K562 (cell line): ENCODE measurements around the gene HSF5. TPM values are rescaled to one million over a fixed set of nuclear protein-coding genes. Genes with fewer than 3 reads are reported as not detected.
A peak's percentile ranks its signal among the peaks of the same experiment; 100 is the strongest.

Experiments used
- BCL6 ChIP-seq: fragments of 250-450 bp; sonication (Bioruptor Pico); IDR thresholded peaks from 2 replicates; pipeline ENCODE4 v1.4.0; 2020
- ERF ChIP-seq: fragments of 450-650 bp; formaldehyde crosslinking; IDR thresholded peaks from 2 replicates; pipeline ENCODE4 v1.4.0; 2020; ENCODE audit warnings: mild to moderate bottlenecking, mixed read lengths
- FOXJ2 ChIP-seq: fragments of 200-800 bp; sonication (Bioruptor generic); IDR thresholded peaks from 2 replicates; pipeline ENCODE4 v1.6.1; 2016; ENCODE audit warnings: missing genetic modification characterization, missing compliant biosample characterization
- GABPB1 ChIP-seq: sonication (generic); formaldehyde crosslinking; IDR thresholded peaks from 2 replicates; pipeline ENCODE4 v1.8.0; 2022; ENCODE audit warnings: mild to moderate bottlenecking, missing genetic modification reagents
- HLTF ChIP-seq: fragments of 450-650 bp; IDR thresholded peaks from 2 replicates; pipeline ENCODE4 v1.6.1; 2016
- HNRNPH1 ChIP-seq: fragments of 200-400 bp; formaldehyde crosslinking; optimal IDR thresholded peaks from 2 replicates; pipeline ENCODE3; 2017; ENCODE audit warnings: low read depth, mild to moderate bottlenecking, low read length, moderate library complexity
- MTF1 ChIP-seq: fragments of 250-450 bp; sonication (Bioruptor Pico); IDR thresholded peaks from 2 replicates; pipeline ENCODE4 v1.9.0; 2021; ENCODE audit warnings: moderate library complexity, mild to moderate bottlenecking, inconsistent platforms, borderline replicate concordance
- NRF1 ChIP-seq, 2 experiments: fragments of 450-650 bp; IDR thresholded peaks in 1 of 2; conservative IDR thresholded peaks in 1 of 2; 2 replicates each; pipeline ENCODE4 v1.6.1; 2014; ENCODE audit warnings: mild to moderate bottlenecking in 2 of 2
- PYGO2 ChIP-seq: fragments of 450-650 bp; IDR thresholded peaks from 2 replicates; pipeline ENCODE4 v1.6.1; 2016; ENCODE audit warnings: mild to moderate bottlenecking, missing genetic modification characterization, moderate library complexity, missing compliant biosample characterization
- RBM39 ChIP-seq: fragments of 200-400 bp; formaldehyde crosslinking; optimal IDR thresholded peaks from 2 replicates; pipeline ENCODE3; 2018; ENCODE audit warnings: low read depth, low read length
- SETDB1 ChIP-seq: IDR thresholded peaks from one replicate; pipeline ENCODE4 v1.6.1; 2012; ENCODE audit warnings: low read length, control low read depth, inconsistent platforms
- SIN3A ChIP-seq, 2 experiments: fragments of 150-350 bp in 1 of 2; IDR thresholded peaks; 2 replicates each; pipeline ENCODE4 v1.6.1; 2011 to 2016; ENCODE audit warnings: borderline replicate concordance in 2 of 2, low read depth in 2 of 2, low read length in 2 of 2, mild to moderate bottlenecking in 2 of 2, moderate library complexity in 2 of 2; ENCODE audit not compliant: control insufficient read depth in 1 of 2
- SMAD4 ChIP-seq: fragments of 250-450 bp; sonication (Bioruptor Pico); conservative IDR thresholded peaks from 2 replicates; pipeline ENCODE4 v1.8.0; 2021; ENCODE audit warnings: inconsistent platforms, mild to moderate bottlenecking, moderate library complexity
- SREBF2 ChIP-seq: sonication (generic); formaldehyde crosslinking; IDR thresholded peaks from 2 replicates; pipeline ENCODE4 v1.4.0; 2020; ENCODE audit warnings: mild to moderate bottlenecking, missing genetic modification reagents
- SRSF9 ChIP-seq: fragments of 200-400 bp; formaldehyde crosslinking; IDR thresholded peaks from 2 replicates; pipeline ENCODE4 v1.6.1; 2017; ENCODE audit warnings: low read depth, low read length, borderline replicate concordance
- ZBTB1 ChIP-seq: sonication (generic); formaldehyde crosslinking; IDR thresholded peaks from 2 replicates; pipeline ENCODE4 v1.8.1; 2023; ENCODE audit warnings: missing genetic modification reagents, low read depth, mild to moderate bottlenecking, borderline replicate concordance
- ZBTB8A ChIP-seq: fragments of 450-650 bp; IDR thresholded peaks from 2 replicates; pipeline ENCODE4 v1.6.1; 2018; ENCODE audit warnings: mild to moderate bottlenecking, moderate library complexity; ENCODE audit not compliant: partially characterized antibody
- ZC3H8 ChIP-seq: fragments of 450-650 bp; IDR thresholded peaks from 2 replicates; pipeline ENCODE4 v1.6.1; 2017
- ZNF143 ChIP-seq: sonication (generic); formaldehyde crosslinking; IDR thresholded peaks from 2 replicates; pipeline ENCODE4 v1.9.0; 2022; ENCODE audit warnings: mild to moderate bottlenecking, missing genetic modification reagents
- ZNF212 ChIP-seq: fragments of 450-650 bp; formaldehyde crosslinking; IDR thresholded peaks from 2 replicates; pipeline ENCODE4 v1.4.0; 2020; ENCODE audit warnings: mild to moderate bottlenecking
- ZZZ3 ChIP-seq: fragments of 450-650 bp; IDR thresholded peaks from 2 replicates; pipeline ENCODE4 v1.6.1; 2016; ENCODE audit warnings: antibody characterized with exemption, mild to moderate bottlenecking, moderate library complexity
- polyA plus RNA-seq, 8 experiments: library from polyadenylated mRNA; depleted of rRNA in 4 of 8; stranded (reverse) in 5 of 8; unstranded in 3 of 8; fragments of >200 nt; fragmentation: Nextera tagmentation in 2 of 8; fragmentation: Illumina TruSeq in 1 of 8; extraction: Ambion mirVana in 2 of 8; extraction: Trizol in 1 of 8; gene quantifications; 2 replicates each; pipeline versions ENCODE4 v1.2.1 to v1.2.3, GENCODE V29; 2011 to 2014; ENCODE audit warnings: inconsistent platforms in 1 of 8, missing spikeins in 1 of 8
- total RNA-seq, 7 experiments: library from RNA; depleted of rRNA in 6 of 7; stranded (reverse); fragments of >200 nt in 6 of 7; fragmentation: Illumina TruSeq in 2 of 7; extraction: Trizol in 2 of 7; gene quantifications; 2 replicates each; pipeline versions ENCODE4 v1.2.1 to v1.2.3, GENCODE V29; 2011 to 2021; ENCODE audit warnings: low replicate concordance in 1 of 7
- TF ChIP-seq, protein P1 (sequence below): fragments of 250-450 bp; sonication (Bioruptor Pico); IDR thresholded peaks from 2 replicates; pipeline ENCODE4 v1.8.0; 2021; ENCODE audit warnings: moderate library complexity, mild to moderate bottlenecking, inconsistent platforms
- TF ChIP-seq, protein P2 (sequence below): fragments of 450-650 bp; IDR thresholded peaks from 2 replicates; pipeline ENCODE4 v1.7.1; 2018; ENCODE audit warnings: mild to moderate bottlenecking, low read depth; ENCODE audit not compliant: partially characterized antibody
- TF ChIP-seq, protein P3 (sequence below), 2 experiments: fragments of 450-650 bp; conservative IDR thresholded peaks; 2 replicates each; pipeline ENCODE4 v1.6.1; 2017; ENCODE audit warnings: mild to moderate bottlenecking in 2 of 2, moderate library complexity in 2 of 2
- TF ChIP-seq, protein P4 (sequence below): fragments of 450-650 bp; IDR thresholded peaks from 2 replicates; pipeline ENCODE4 v1.6.1; 2016; ENCODE audit warnings: low read depth, mild to moderate bottlenecking, moderate library complexity

HSF5 gene
- total and polyA plus RNA-seq, 9 of the 15 experiments (the other 6 are each of a cell fraction or from before 2014, with no cell fraction given): 0.04 TPM; not detected in 8

DNA sequence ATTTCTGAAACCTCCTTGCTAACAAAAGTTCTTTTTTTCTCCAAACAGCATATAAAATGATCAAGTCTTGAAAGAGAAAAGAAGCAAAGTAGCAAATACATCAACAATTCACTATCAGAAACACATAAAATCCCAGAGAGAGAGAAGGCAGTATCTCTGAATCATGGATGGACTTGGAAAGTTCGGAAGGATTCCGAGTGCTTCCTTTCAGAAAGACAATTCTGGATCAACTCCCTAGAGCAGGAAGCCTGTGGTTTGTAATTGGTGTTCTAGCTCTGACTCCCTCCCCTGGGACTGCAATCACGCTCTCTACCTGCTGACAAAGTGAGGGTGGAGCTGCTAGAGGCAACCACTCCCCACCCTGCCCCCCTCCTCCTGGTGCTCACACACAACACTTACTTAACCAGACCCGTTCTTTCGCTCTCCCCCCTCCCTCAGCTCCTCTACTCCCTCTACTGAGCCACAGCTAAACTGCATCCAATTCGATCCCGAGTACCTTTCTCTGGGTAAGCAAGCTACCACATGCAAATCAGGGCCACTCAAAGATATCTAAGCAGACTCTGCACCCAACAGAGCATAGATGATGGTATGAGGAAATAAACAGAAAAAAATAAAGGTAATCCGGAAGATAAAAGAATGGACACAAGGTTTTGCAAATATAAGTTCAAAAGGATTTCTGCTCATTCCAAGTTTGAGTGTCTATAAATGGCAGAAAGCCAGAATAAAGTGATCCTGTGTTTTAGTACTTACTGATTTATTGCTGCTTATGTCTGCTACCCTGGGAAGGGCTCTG is 70.7 kb downstream of the HSF5 start, which contains the start of gene RNF43 (continued):
- TF ChIP-seq NRF1 (conservative IDR thresholded peaks at IDR 0.05 in 1 of 2, IDR thresholded peaks at IDR 0.05 in 1 of 2) (peak in 1 of 2 experiments; percentile 50; a peak in 2 of 4 replicates), GABPB1 (CRISPR knock-in tag) (peak; percentile 21; the same call in 1 of the 2 replicates), RBM39 (no peak), HLTF (no peak), ERF (CRISPR knock-in tag) (no peak), PYGO2 (tag) (no peak), ZC3H8 (no peak), ZNF143 (no peak), HNRNPH1 (no peak), ZZZ3 (no peak), FOXJ2 (tag) (peak; percentile 62; the same call in 1 of the 2 replicates), ZNF212 (CRISPR knock-in tag) (no peak), MTF1 (CRISPR knock-in tag) (no peak), SREBF2 (CRISPR knock-in tag) (no peak), ZBTB1 (CRISPR knock-in tag) (no peak), SETDB1 (no peak), SRSF9 (no peak), ZBTB8A (no peak), SIN3A (IDR thresholded peaks at IDR 0.05; ENCODE audit: borderline replicate concordance in 2 of 2, control insufficient read depth in 1 of 2, low read depth in 2 of 2, low read length in 2 of 2) (no peak), SMAD4 (0 out of 2 replicates have a peak, but pooled peaks have one; percentile 31), BCL6 (CRISPR knock-in tag) (no peak)
- TF ChIP-seq, protein P1, sequence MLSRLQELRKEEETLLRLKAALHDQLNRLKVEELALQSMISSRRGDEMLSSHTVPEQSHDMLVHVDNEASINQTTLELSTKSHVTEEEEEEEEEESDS (CRISPR knock-in tag): no peak
- TF ChIP-seq, protein P2, sequence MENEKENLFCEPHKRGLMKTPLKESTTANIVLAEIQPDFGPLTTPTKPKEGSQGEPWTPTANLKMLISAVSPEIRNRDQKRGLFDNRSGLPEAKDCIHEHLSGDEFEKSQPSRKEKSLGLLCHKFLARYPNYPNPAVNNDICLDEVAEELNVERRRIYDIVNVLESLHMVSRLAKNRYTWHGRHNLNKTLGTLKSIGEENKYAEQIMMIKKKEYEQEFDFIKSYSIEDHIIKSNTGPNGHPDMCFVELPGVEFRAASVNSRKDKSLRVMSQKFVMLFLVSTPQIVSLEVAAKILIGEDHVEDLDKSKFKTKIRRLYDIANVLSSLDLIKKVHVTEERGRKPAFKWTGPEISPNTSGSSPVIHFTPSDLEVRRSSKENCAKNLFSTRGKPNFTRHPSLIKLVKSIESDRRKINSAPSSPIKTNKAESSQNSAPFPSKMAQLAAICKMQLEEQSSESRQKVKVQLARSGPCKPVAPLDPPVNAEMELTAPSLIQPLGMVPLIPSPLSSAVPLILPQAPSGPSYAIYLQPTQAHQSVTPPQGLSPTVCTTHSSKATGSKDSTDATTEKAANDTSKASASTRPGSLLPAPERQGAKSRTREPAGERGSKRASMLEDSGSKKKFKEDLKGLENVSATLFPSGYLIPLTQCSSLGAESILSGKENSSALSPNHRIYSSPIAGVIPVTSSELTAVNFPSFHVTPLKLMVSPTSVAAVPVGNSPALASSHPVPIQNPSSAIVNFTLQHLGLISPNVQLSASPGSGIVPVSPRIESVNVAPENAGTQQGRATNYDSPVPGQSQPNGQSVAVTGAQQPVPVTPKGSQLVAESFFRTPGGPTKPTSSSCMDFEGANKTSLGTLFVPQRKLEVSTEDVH: peak; percentile 66
- TF ChIP-seq, protein P3, sequence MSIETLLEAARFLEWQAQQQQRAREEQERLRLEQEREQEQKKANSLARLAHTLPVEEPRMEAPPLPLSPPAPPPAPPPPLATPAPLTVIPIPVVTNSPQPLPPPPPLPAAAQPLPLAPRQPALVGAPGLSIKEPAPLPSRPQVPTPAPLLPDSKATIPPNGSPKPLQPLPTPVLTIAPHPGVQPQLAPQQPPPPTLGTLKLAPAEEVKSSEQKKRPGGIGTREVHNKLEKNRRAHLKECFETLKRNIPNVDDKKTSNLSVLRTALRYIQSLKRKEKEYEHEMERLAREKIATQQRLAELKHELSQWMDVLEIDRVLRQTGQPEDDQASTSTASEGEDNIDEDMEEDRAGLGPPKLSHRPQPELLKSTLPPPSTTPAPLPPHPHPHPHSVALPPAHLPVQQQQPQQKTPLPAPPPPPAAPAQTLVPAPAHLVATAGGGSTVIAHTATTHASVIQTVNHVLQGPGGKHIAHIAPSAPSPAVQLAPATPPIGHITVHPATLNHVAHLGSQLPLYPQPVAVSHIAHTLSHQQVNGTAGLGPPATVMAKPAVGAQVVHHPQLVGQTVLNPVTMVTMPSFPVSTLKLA (conservative IDR thresholded peaks at IDR 0.05): peak; percentile 43 to 77; a peak in 3 of 4 replicates
- TF ChIP-seq, protein P4, sequence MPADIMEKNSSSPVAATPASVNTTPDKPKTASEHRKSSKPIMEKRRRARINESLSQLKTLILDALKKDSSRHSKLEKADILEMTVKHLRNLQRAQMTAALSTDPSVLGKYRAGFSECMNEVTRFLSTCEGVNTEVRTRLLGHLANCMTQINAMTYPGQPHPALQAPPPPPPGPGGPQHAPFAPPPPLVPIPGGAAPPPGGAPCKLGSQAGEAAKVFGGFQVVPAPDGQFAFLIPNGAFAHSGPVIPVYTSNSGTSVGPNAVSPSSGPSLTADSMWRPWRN: peak; percentile 9; the same call in 1 of the 2 replicates
